HEK293 (cell line): ENCODE data around the gene CASD1.

Experiments used
- CTCF ChIP-seq: fragments of 450-650 bp; formaldehyde crosslinking; IDR thresholded peaks from 2 replicates; pipeline ENCODE4 v1.5.1; 2016; ENCODE audit warnings: missing biosample characterization, missing genetic modification characterization
- REST ChIP-seq: fragments of 450-650 bp; formaldehyde crosslinking; IDR thresholded peaks from 2 replicates; pipeline ENCODE4 v1.5.1; 2016; ENCODE audit warnings: missing biosample characterization, missing genetic modification characterization
- SETDB1 ChIP-seq: IDR thresholded peaks from one replicate; pipeline ENCODE4 v1.6.1; 2017; ENCODE audit warnings: mild to moderate bottlenecking, low read length, moderate library complexity, mixed read lengths; ENCODE audit not compliant: insufficient read length
- ZBTB49 ChIP-seq: fragments of 450-650 bp; formaldehyde crosslinking; IDR thresholded peaks from 2 replicates; pipeline ENCODE4 v1.5.1; 2016; ENCODE audit warnings: missing biosample characterization, missing genetic modification characterization, low read depth
- ZNF335 ChIP-seq: fragments of 450-650 bp; formaldehyde crosslinking; conservative IDR thresholded peaks from 2 replicates; pipeline ENCODE4 v1.5.1; 2016; ENCODE audit warnings: missing biosample characterization, missing genetic modification characterization
- ZNF350 ChIP-seq: fragments of 450-650 bp; formaldehyde crosslinking; IDR thresholded peaks from 2 replicates; pipeline ENCODE4 v1.5.0; 2017; ENCODE audit warnings: missing biosample characterization, mild to moderate bottlenecking, missing genetic modification characterization
- ZNF530 ChIP-seq: fragments of 450-650 bp; formaldehyde crosslinking; IDR thresholded peaks from 2 replicates; pipeline ENCODE4 v1.5.1; 2016; ENCODE audit warnings: low read depth, missing biosample characterization, missing genetic modification characterization
- ZNF555 ChIP-seq: fragments of 450-650 bp; formaldehyde crosslinking; conservative IDR thresholded peaks from 2 replicates; pipeline ENCODE4 v1.5.1; 2017; ENCODE audit warnings: missing biosample characterization, mild to moderate bottlenecking, missing genetic modification characterization, inconsistent platforms
- ZNF560 ChIP-seq: fragments of 450-650 bp; formaldehyde crosslinking; IDR thresholded peaks from 2 replicates; pipeline ENCODE4 v1.5.1; 2017; ENCODE audit warnings: missing biosample characterization, missing genetic modification characterization, borderline replicate concordance

- no peak for TF ChIP-seq CTCF (tag by site-specific recombination)
- no peak for TF ChIP-seq ZBTB49 (tag by site-specific recombination)
- TF ChIP-seq ZNF560 (tag by site-specific recombination) = no peak
- TF ChIP-seq ZNF350 (tag by site-specific recombination) = no peak
- no peak for TF ChIP-seq SETDB1
- no peak for TF ChIP-seq ZNF335 (tag by site-specific recombination)
- TF ChIP-seq REST (tag by site-specific recombination) = no peak
- no peak for TF ChIP-seq ZNF530 (tag by site-specific recombination)
- no peak for TF ChIP-seq ZNF555 (tag by site-specific recombination)
Measured at GRCh38 chr7:94547126-94547525, 37.5 kb downstream of the CASD1 start.
